Muscle layer of duodenum (tissue), 2 donors: ENCODE results near the gene MESP2.
"Not testable (repeated sequence)": the region's sequence is repeated elsewhere in the genome, so short reads cannot be mapped to it uniquely, and the experiment has no call there.

Experiments
- H3K27ac ChIP-seq: one replicate; pipeline ENCODE4 v1.7.0; 2013; ENCODE audit warnings: mild to moderate bottlenecking, low read length
- H3K27me3 ChIP-seq: one replicate; pipeline ENCODE4 v1.7.0; 2013; ENCODE audit warnings: low read depth, mild to moderate bottlenecking, control low read depth, low read length
- H3K36me3 ChIP-seq, 2 donors: one replicate each; pipeline ENCODE4 v1.7.0; 2013; ENCODE audit warnings: low read length in 2 of 2, control low read depth in 1 of 2, mild to moderate bottlenecking in 1 of 2; ENCODE audit not compliant: insufficient read depth in 2 of 2, control insufficient read depth in 1 of 2
- H3K4me1 ChIP-seq, 2 donors: one replicate each; pipeline ENCODE4 v1.7.0; 2013; ENCODE audit warnings: low read length in 2 of 2, mild to moderate bottlenecking in 2 of 2, control low read depth in 1 of 2, moderate library complexity in 1 of 2; ENCODE audit not compliant: insufficient read depth in 2 of 2, control insufficient read depth in 1 of 2
- H3K4me3 ChIP-seq, 2 donors: one replicate each; pipeline ENCODE4 v1.7.0; 2013; ENCODE audit warnings: low read length in 2 of 2, low read depth in 1 of 2, mild to moderate bottlenecking in 1 of 2
- H3K9me3 ChIP-seq, 2 donors: one replicate each; pipeline ENCODE4 v1.7.0; 2013; ENCODE audit warnings: low read length in 2 of 2, control low read depth in 1 of 2, mild to moderate bottlenecking in 1 of 2; ENCODE audit not compliant: control insufficient read depth in 1 of 2
- donor health status: healthy.

Gene MESP2

GRCh38 chr15:89783111-89783860 lies 7.2 kb downstream of the MESP2 start:
- no peaks in the 10 kb centered on the region for H3K27me3 ChIP-seq
- H3K27ac ChIP-seq: no peak overlapping the region
- no peak overlapping the region for H3K4me3 ChIP-seq
- H3K9me3 ChIP-seq: no peaks in the 10 kb centered on the region
- H3K36me3 ChIP-seq: peaks cover 0 to 3% of the 10 kb centered on the region in 2 donors
- no peaks in the 10 kb centered on the region for H3K4me1 ChIP-seq

- H3K9me3 ChIP-seq: no peaks in the 10 kb centered on the region
- H3K27me3 ChIP-seq: no peaks in the 10 kb centered on the region
- no peak overlapping the region for H3K27ac ChIP-seq
- no peak overlapping the region for H3K4me3 ChIP-seq
- H3K4me1 ChIP-seq: no peaks in the 10 kb centered on the region
- peaks cover 0 to 3% of the 10 kb centered on the region in 2 donors for H3K36me3 ChIP-seq
Measured at GRCh38 chr15:89783861-89784685, 7.9 kb downstream of the MESP2 start.

- Histone ChIP-seq H3K9me3 (no peaks in the 10 kb centered on the region), H3K36me3 (peaks cover 0 to 3% of the 10 kb centered on the region in 2 donors), H3K27me3 (no peaks in the 10 kb centered on the region), H3K4me3 (no peak overlapping the region), H3K27ac (no peak overlapping the region), H3K4me1 (no peaks in the 10 kb centered on the region)
Measured at GRCh38 chr15:89784686-89784960, 8.5 kb downstream of the MESP2 start.

- H3K9me3 ChIP-seq: no peaks in the 10 kb centered on the region
- no peaks in the 10 kb centered on the region for H3K4me1 ChIP-seq
- no peak overlapping the region for H3K4me3 ChIP-seq
- peaks cover 0 to 3% of the 10 kb centered on the region in 2 donors for H3K36me3 ChIP-seq
- H3K27me3 ChIP-seq: no peaks in the 10 kb centered on the region
- no peak overlapping the region for H3K27ac ChIP-seq
Measured at GRCh38 chr15:89785064-89785773, 9.1 kb downstream of the MESP2 start.

- Histone ChIP-seq H3K9me3 (no peaks in the 10 kb centered on the region), H3K36me3 (peaks cover 0 to 3% of the 10 kb centered on the region in 2 donors), H3K27ac (no peak overlapping the region), H3K27me3 (no peaks in the 10 kb centered on the region), H3K4me1 (no peaks in the 10 kb centered on the region), H3K4me3 (no peak overlapping the region)
Measured at GRCh38 chr15:89785774-89786140, 9.6 kb downstream of the MESP2 start.

GRCh38 chr15:89787944-89788343 lies 11.8 kb downstream of the MESP2 start:
- no peaks in the 10 kb centered on the region for H3K4me1 ChIP-seq
- H3K36me3 ChIP-seq: peaks cover 0 to 3% of the 10 kb centered on the region in 2 donors
- H3K27me3 ChIP-seq: no peaks in the 10 kb centered on the region
- H3K9me3 ChIP-seq: no peaks in the 10 kb centered on the region
- H3K27ac ChIP-seq: no peak overlapping the region
- no peak overlapping the region for H3K4me3 ChIP-seq

- H3K4me3 ChIP-seq, H3K9me3 ChIP-seq, H3K27ac ChIP-seq, H3K27me3 ChIP-seq, H3K36me3 ChIP-seq, H3K4me1 ChIP-seq: not testable (repeated sequence)
Measured at GRCh38 chr15:89788585-89788984, 12.5 kb downstream of the MESP2 start.

GRCh38 chr15:89790206-89790605 lies 14.1 kb downstream of the MESP2 start:
- H3K4me1 ChIP-seq: no peaks in the 10 kb centered on the region

GRCh38 chr15:89790661-89791060 lies 14.5 kb downstream of the MESP2 start:
- Histone ChIP-seq H3K4me1 (no peaks in the 10 kb centered on the region), H3K9me3 (no peaks in the 10 kb centered on the region), H3K27ac (no peak overlapping the region), H3K36me3 (peaks cover 0 to 3% of the 10 kb centered on the region in 2 donors), H3K4me3 (no peak overlapping the region), H3K27me3 (no peaks in the 10 kb centered on the region)

More at GRCh38 chr15:89790206-89790605, 14.1 kb downstream of the MESP2 start:
- Histone ChIP-seq H3K9me3 (no peaks in the 10 kb centered on the region), H3K4me3 (no peak overlapping the region), H3K36me3 (peaks cover 0 to 3% of the 10 kb centered on the region in 2 donors), H3K27ac (no peak overlapping the region), H3K27me3 (no peaks in the 10 kb centered on the region)

GRCh38 chr15:89792106-89792805 lies 16.1 kb downstream of the MESP2 start:
- H3K27ac ChIP-seq: no peak overlapping the region

More at GRCh38 chr15:89792106-89792805, 16.1 kb downstream of the MESP2 start:
- Histone ChIP-seq H3K27me3 (no peaks in the 10 kb centered on the region), H3K4me3 (no peak overlapping the region), H3K9me3 (peaks cover 0 to 4% of the 10 kb centered on the region in 2 donors), H3K4me1 (no peaks in the 10 kb centered on the region), H3K36me3 (peaks cover 0 to 3% of the 10 kb centered on the region in 2 donors)
